ENCODE results near the gene PCDHGA12. TPM values are rescaled to one million over a fixed set of nuclear protein-coding genes. Genes with fewer than 3 reads are reported as not detected.
"Not testable (repeated sequence)": the region's sequence is repeated elsewhere in the genome, so short reads cannot be mapped to it uniquely, and the experiment has no call there.

PCDHGA12 gene
- total and polyA plus RNA-seq, 12 donors, result 1.6 to 9.2 (median 5.9) TPM

- Histone ChIP-seq H3K4me1 (peaks cover 0 to 14% (median 0%) of the 10 kb centered on the region in 9 donors), H3K9me3 (peaks cover 0 to 97% (median 65%) of the 10 kb centered on the region in 11 donors)
These were observed 40.9 kb upstream of the PCDHGA12 start for GRCh38 chr5:141389153-141390042.

GRCh38 chr5:141392429-141393198 lies 37.7 kb upstream of the PCDHGA12 start, which contains the start of gene PCDHGA8:
PCDHGA8 (plus strand) TSS chr5:141392633; CDS start chr5:141392814, 181 bp downstream.
- peaks cover 0 to 28% (median 3%) of the 10 kb centered on the region in 9 donors for H3K36me3 ChIP-seq
- H3K9me3 ChIP-seq, result peaks cover 0 to 95% (median 58%) of the 10 kb centered on the region in 11 donors
- peaks cover 0 to 72% (median 0%) of the 10 kb centered on the region in 7 donors for H3K27me3 ChIP-seq
- no peak within 1 kb of the TSS for H3K4me3 ChIP-seq
- 37 to 40% methylated on average over 38 of the region's 38 CpGs for WGBS, 2 donors
- DNase-seq, result no peak
- ATAC-seq, result no peak
- peaks cover 0 to 8% (median 0%) of the 10 kb centered on the region in 9 donors for H3K4me1 ChIP-seq
- no peak within 1 kb of the TSS for H3K27ac ChIP-seq
- TF ChIP-seq CTCF (IDR thresholded peaks at IDR 0.05), result peak in 4 of 9 donors; percentile 21 to 31 (median 27)
- intact Hi-C loops (cut with DNase I), result loop anchor here in 1 of 10 donors (5.0 kb wide), 1 partner anchor 40 kb away; the partner anchor contains the start of gene PCDHGB1

More at GRCh38 chr5:141389153-141390042, 40.9 kb upstream of the PCDHGA12 start:
- intact Hi-C loops (cut with DNase I), result loop anchor here in 1 of 10 donors (5.0 kb wide), 1 partner anchor 37 kb away; the partner anchor contains the start of gene PCDHGB1
- 40% methylated on average over 77 of the region's 77 CpGs for WGBS, 2 donors
- Histone ChIP-seq H3K36me3 (peaks cover 0 to 28% (median 3%) of the 10 kb centered on the region in 9 donors), H3K27me3 (peaks cover 0 to 56% (median 0%) of the 10 kb centered on the region in 7 donors), H3K27ac (no peak overlapping the region), H3K4me3 (no peak overlapping the region)
- no peak for DNase-seq
- ATAC-seq, result no peak
- no peak for TF ChIP-seq CTCF (IDR thresholded peaks at IDR 0.05)

GRCh38 chr5:141393267-141393666 lies 37.0 kb upstream of the PCDHGA12 start:
- Histone ChIP-seq H3K9me3 (peaks cover 0 to 95% (median 57%) of the 10 kb centered on the region in 11 donors), H3K27me3 (peaks cover 0 to 74% (median 0%) of the 10 kb centered on the region in 7 donors), H3K36me3 (peaks cover 0 to 28% (median 3%) of the 10 kb centered on the region in 9 donors), H3K27ac (no peak overlapping the region), H3K4me3 (no peak overlapping the region), H3K4me1 (peaks cover 0 to 8% (median 0%) of the 10 kb centered on the region in 9 donors)
- no peak for DNase-seq
- intact Hi-C loops (cut with DNase I), result loop anchor here in 1 of 10 donors (5.0 kb wide), 1 partner anchor 41 kb away; the partner anchor contains the start of gene PCDHGB1
- no peak for TF ChIP-seq CTCF (IDR thresholded peaks at IDR 0.05)
- 46 to 54% methylated on average over 21 of the region's 21 CpGs for WGBS, 2 donors
- peak in 1 of 8 donors; percentile 32 for ATAC-seq

GRCh38 chr5:141394401-141395187 lies 35.7 kb upstream of the PCDHGA12 start:
- H3K4me3 ChIP-seq, H3K4me1 ChIP-seq, ATAC-seq, H3K27ac ChIP-seq, DNase-seq: not testable (repeated sequence)
- 40 to 45% methylated on average over 42 to 44 of the region's 53 CpGs for WGBS, 2 donors
- Histone ChIP-seq H3K27me3 (peaks cover 0 to 73% (median 0%) of the 10 kb centered on the region in 7 donors), H3K9me3 (peaks cover 0 to 94% (median 55%) of the 10 kb centered on the region in 11 donors), H3K36me3 (peaks cover 0 to 30% (median 3%) of the 10 kb centered on the region in 9 donors)
- intact Hi-C loops (cut with DNase I), result loop anchor here in 1 of 10 donors (5.0 kb wide), 1 partner anchor 42 kb away; the partner anchor contains the start of gene PCDHGB1

Measured in heart right ventricle (tissue), 16 donors.